Calu3 (cell line): ENCODE data around the gene MRPL16. TPM values are rescaled to one million over a fixed set of nuclear protein-coding genes. Genes with fewer than 3 reads are reported as not detected.

Experiments
- BruUV-seq: library from RNA; stranded (reverse); fragments of 400-500 nt; replicated peaks from 2 replicates; lab custom pipeline; 2021; lab: Mats Ljungman, UMichigan
- CTCF ChIA-PET: fragments of 300-600 bp; sonication (Branson Sonifier 250); formaldehyde crosslinking; loops from one replicate; lab custom pipeline; 2022; ENCODE audit warnings: antibody characterized with exemption; lab: Charles Lee
- DNase-seq: peaks from one replicate; pipeline ENCODE4 v3.0.0; 2022
- H3K27ac Mint-ChIP-seq: one replicate; pipeline ENCODE4 v1.8.0; 2022; ENCODE audit warnings: mixed read lengths; ENCODE audit not compliant: unreplicated experiment
- H3K27me3 Mint-ChIP-seq: one replicate; pipeline ENCODE4 v1.8.0; 2022; ENCODE audit warnings: mixed read lengths; ENCODE audit not compliant: unreplicated experiment
- H3K36me3 Mint-ChIP-seq: one replicate; pipeline ENCODE4 v1.8.0; 2022; ENCODE audit warnings: mild to moderate bottlenecking, moderate library complexity, mixed read lengths; ENCODE audit not compliant: insufficient read depth, unreplicated experiment
- H3K4me1 Mint-ChIP-seq: one replicate; pipeline ENCODE4 v1.8.0; 2022; ENCODE audit warnings: mild to moderate bottlenecking, low read depth, mixed read lengths; ENCODE audit not compliant: unreplicated experiment
- H3K4me3 Mint-ChIP-seq: one replicate; pipeline ENCODE4 v1.8.0; 2022; ENCODE audit warnings: mild to moderate bottlenecking, low read depth, moderate library complexity, mixed read lengths; ENCODE audit not compliant: unreplicated experiment
- H3K9me3 Mint-ChIP-seq: one replicate; pipeline ENCODE4 v1.8.0; 2022; ENCODE audit warnings: low read depth, mixed read lengths; ENCODE audit not compliant: unreplicated experiment
- intact Hi-C: fragments of 100-400 bp; cut with micrococcal nuclease; formaldehyde crosslinking; loops from one replicate; pipeline ENCODE4 v1.10.0; 2022; ENCODE audit not compliant: unreplicated experiment
- total RNA-seq: library from RNA; stranded (reverse); gene quantifications from 2 replicates; pipeline ENCODE4 v1.2.3, GENCODE V29; 2022
- TF ChIP-seq, protein P1 (sequence below): fragments of 200-600 bp; IDR thresholded peaks from one replicate; pipeline ENCODE4 v1.8.0; 2022; ENCODE audit warnings: antibody characterized with exemption; ENCODE audit not compliant: unreplicated experiment

Gene MRPL16
- total RNA-seq, 1 experiment from 2014 or later = 49.8 TPM

- Mint-ChIP-seq H3K36me3 (peaks cover 30% of the 10 kb centered on the region), H3K4me3 (no peak overlapping the region), H3K27ac (no peak overlapping the region), H3K4me1 (peaks cover 9% of the 10 kb centered on the region), H3K27me3 (no peaks in the 10 kb centered on the region), H3K9me3 (no peaks in the 10 kb centered on the region)
- intact Hi-C loops = loop anchor here (10.0 kb wide), 1 partner anchor 267 kb away; no protein-coding TSS in a partner anchor
- TF ChIP-seq, protein P1, sequence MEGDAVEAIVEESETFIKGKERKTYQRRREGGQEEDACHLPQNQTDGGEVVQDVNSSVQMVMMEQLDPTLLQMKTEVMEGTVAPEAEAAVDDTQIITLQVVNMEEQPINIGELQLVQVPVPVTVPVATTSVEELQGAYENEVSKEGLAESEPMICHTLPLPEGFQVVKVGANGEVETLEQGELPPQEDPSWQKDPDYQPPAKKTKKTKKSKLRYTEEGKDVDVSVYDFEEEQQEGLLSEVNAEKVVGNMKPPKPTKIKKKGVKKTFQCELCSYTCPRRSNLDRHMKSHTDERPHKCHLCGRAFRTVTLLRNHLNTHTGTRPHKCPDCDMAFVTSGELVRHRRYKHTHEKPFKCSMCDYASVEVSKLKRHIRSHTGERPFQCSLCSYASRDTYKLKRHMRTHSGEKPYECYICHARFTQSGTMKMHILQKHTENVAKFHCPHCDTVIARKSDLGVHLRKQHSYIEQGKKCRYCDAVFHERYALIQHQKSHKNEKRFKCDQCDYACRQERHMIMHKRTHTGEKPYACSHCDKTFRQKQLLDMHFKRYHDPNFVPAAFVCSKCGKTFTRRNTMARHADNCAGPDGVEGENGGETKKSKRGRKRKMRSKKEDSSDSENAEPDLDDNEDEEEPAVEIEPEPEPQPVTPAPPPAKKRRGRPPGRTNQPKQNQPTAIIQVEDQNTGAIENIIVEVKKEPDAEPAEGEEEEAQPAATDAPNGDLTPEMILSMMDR = no peak
- CTCF ChIA-PET = no interaction called here
- BruUV-seq = no TSS peak
- no peak for DNase-seq
Observed at GRCh38 chr11:59812220-59812619, 1.6 kb upstream of the MRPL16 start.

DNA sequence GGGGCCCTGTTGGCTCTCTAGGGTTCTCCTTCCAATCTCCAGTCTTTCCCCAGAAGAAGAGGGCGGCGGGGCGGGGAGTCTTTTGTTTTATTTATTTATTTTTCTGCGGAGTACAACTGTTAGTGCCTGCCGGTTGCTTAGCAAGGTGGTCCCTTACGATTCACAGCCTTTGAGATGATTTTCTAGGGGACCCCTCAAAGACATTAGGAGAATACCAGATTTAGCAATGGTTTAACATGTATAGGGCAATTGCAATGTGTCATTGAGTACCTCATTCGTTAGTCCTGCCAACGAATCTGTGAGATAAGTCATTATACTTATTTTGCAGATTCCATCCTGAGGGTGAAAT lies 307 bp upstream of the MRPL16 start:
- Mint-ChIP-seq H3K4me3 (peak overlapping the region; percentile 90), H3K27ac (peak overlapping the region; percentile 87), H3K9me3 (no peaks in the 10 kb centered on the region), H3K27me3 (no peaks in the 10 kb centered on the region), H3K36me3 (peaks cover 42% of the 10 kb centered on the region), H3K4me1 (peaks cover 9% of the 10 kb centered on the region)
- BruUV-seq = no TSS peak
- TF ChIP-seq, protein P1 = no peak
- DNase-seq = no peak
- CTCF ChIA-PET = interaction anchor here (0.9 to 1.9 kb wide), 3 partner anchors 55 to 274 kb away, joined by 4 to 5 read pairs (median 5); partner anchors contain the start of gene STX3
- intact Hi-C loops = loop anchor here (10.0 kb wide), 1 partner anchor 266 kb away; no protein-coding TSS in a partner anchor

GRCh38 chr11:59807047-59807610 lies 3.4 kb downstream of the MRPL16 start:
- no TSS peak for BruUV-seq
- DNase-seq = no peak
- Mint-ChIP-seq H3K27ac (no peak overlapping the region), H3K4me3 (no peak overlapping the region), H3K27me3 (no peaks in the 10 kb centered on the region), H3K4me1 (peaks cover 21% of the 10 kb centered on the region), H3K9me3 (no peaks in the 10 kb centered on the region), H3K36me3 (peaks cover 61% of the 10 kb centered on the region)
- TF ChIP-seq, protein P1 = no peak
- CTCF ChIA-PET = no interaction called here
- intact Hi-C loops = no loop called here

DNA sequence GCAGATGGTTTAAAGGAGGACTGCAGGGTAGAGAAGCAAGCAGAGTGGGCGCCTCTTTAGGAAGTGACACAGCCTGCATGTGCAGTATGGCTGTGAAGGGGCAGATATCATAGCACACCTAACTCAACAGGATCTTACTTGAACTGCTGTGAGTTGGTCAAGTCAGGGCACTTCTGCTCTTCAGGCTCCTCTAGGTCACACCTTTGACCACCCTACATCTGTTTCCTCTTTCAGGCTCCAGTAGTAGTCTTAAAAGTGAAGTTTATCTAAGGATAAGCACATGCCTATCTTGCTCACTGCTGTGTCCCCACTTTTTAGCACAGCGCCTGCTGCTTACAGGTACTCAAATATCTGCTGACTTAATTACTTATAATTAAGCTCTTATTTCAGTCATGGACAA lies 6.5 kb downstream of the MRPL16 start:
- no peak for DNase-seq
- no TSS peak for BruUV-seq
- Mint-ChIP-seq H3K4me3 (no peak overlapping the region), H3K4me1 (peaks cover 16% of the 10 kb centered on the region), H3K27me3 (no peaks in the 10 kb centered on the region), H3K27ac (peak overlapping the region; percentile 25), H3K36me3 (peaks cover 39% of the 10 kb centered on the region), H3K9me3 (no peaks in the 10 kb centered on the region)
- CTCF ChIA-PET = interaction anchor here (0.5 kb wide), 1 partner anchor 82 kb away, joined by 3 read pairs; no protein-coding TSS in a partner anchor
- TF ChIP-seq, protein P1 = no peak
- intact Hi-C loops = loop anchor here (5.0 kb wide), 1 partner anchor 157 kb away; no protein-coding TSS in a partner anchor
